Naive thymus-derived CD8-positive, alpha-beta T cell (primary cell): ENCODE data around the gene ERCC3. TPM values are rescaled to one million over a fixed set of nuclear protein-coding genes. Genes with fewer than 3 reads are reported as not detected.
"Not testable (repeated sequence)": the region's sequence is repeated elsewhere in the genome, so short reads cannot be mapped to it uniquely, and the experiment has no call there.

Source experiments
- ATAC-seq, 2 donors: fragments of 150-1000 bp; cut with Tn5 transposase in 1 of 2; sonication (Bioruptor Pico), chemical (Tn5 transposase) in 1 of 2; 1 replicate in 1 of 2; 2 replicates in 1 of 2; pipeline ENCODE4 v1.10.0; 2021; ENCODE audit warnings: mild to moderate bottlenecking in 2 of 2, moderate library complexity in 2 of 2
- POLR2A ChIA-PET: fragments of 350-600 bp; sonication (Branson Sonifier 250); formaldehyde crosslinking; loops from one replicate; lab custom pipeline; 2021; ENCODE audit warnings: antibody characterized with exemption; lab: Charles Lee
- DNase-seq, 10 donors: peaks; one replicate each; pipeline versions ENCODE4 v3.0.0 to v3.0.0-alpha.2; 2020 to 2022
- H3K27ac Mint-ChIP-seq, 10 donors: one replicate each; pipeline ENCODE4 v1.8.0; 2020 to 2022; ENCODE audit warnings: mild to moderate bottlenecking in 10 of 10, mixed read lengths in 10 of 10, moderate library complexity in 4 of 10, inconsistent platforms in 1 of 10
- H3K27me3 Mint-ChIP-seq, 5 donors: one replicate each; pipeline ENCODE4 v1.8.0; 2021 to 2022; ENCODE audit warnings: mixed read lengths in 5 of 5
- H3K36me3 Mint-ChIP-seq, 3 donors: one replicate each; pipeline ENCODE4 v1.8.0; 2020 to 2022; ENCODE audit warnings: mixed read lengths in 3 of 3, mild to moderate bottlenecking in 2 of 3, inconsistent platforms in 1 of 3
- H3K4me1 Mint-ChIP-seq, 4 donors: one replicate each; pipeline ENCODE4 v1.8.0; 2021 to 2022; ENCODE audit warnings: mixed read lengths in 4 of 4
- H3K4me3 Mint-ChIP-seq, 10 donors: one replicate each; pipeline ENCODE4 v1.8.0; 2020 to 2022; ENCODE audit warnings: mild to moderate bottlenecking in 10 of 10, mixed read lengths in 10 of 10, moderate library complexity in 6 of 10, inconsistent platforms in 1 of 10
- H3K9me3 Mint-ChIP-seq, 9 donors: one replicate each; pipeline ENCODE4 v1.8.0; 2020 to 2022; ENCODE audit warnings: mixed read lengths in 9 of 9, mild to moderate bottlenecking in 3 of 9, inconsistent platforms in 1 of 9, moderate library complexity in 1 of 9
- polyA plus RNA-seq, 3 donors: library from polyadenylated mRNA; unstranded; fragments of 300-500 nt; fragmentation: Illumina TruSeq; gene quantifications; one replicate each; pipeline ENCODE4 v1.2.3, GENCODE V29; 2021
- total RNA-seq, 8 experiments: library from RNA in 2 of 8; stranded (reverse) in 2 of 8; gene quantifications; one replicate each; pipeline ENCODE4 v1.2.3 and lab custom pipeline; 2021 to 2026

ERCC3 gene
- total and polyA plus RNA-seq, 5 experiments from 2014 or later = 17.0 to 65.8 (median 27.2) TPM

GRCh38 chr2:127235082-127235702 lies 58.8 kb downstream of the ERCC3 start:
- DNase-seq (no peak), ATAC-seq (no peak)
- Mint-ChIP-seq H3K36me3 (peaks cover 5 to 36% (median 26%) of the 10 kb centered on the region in 3 donors), H3K4me3 (no peak overlapping the region), H3K4me1 (no peaks in the 10 kb centered on the region), H3K27me3 (no peaks in the 10 kb centered on the region), H3K27ac (no peak overlapping the region), H3K9me3 (peaks cover 0 to 24% (median 13%) of the 10 kb centered on the region in 9 donors)
- POLR2A ChIA-PET = no interaction called here

- ATAC-seq = no peak
- Mint-ChIP-seq H3K36me3 (peaks cover 5 to 31% (median 16%) of the 10 kb centered on the region in 3 donors), H3K4me3 (no peak overlapping the region), H3K27me3 (peaks cover 1 to 10% (median 4%) of the 10 kb centered on the region in 5 donors), H3K27ac (no peak overlapping the region), H3K9me3 (peaks cover 0 to 20% (median 12%) of the 10 kb centered on the region in 9 donors), H3K4me1 (no peaks in the 10 kb centered on the region)
- POLR2A ChIA-PET = no interaction called here
- no peak for DNase-seq
These were observed 60.2 kb downstream of the ERCC3 start for GRCh38 chr2:127233710-127234109.

GRCh38 chr2:127231130-127231865 lies 62.6 kb downstream of the ERCC3 start:
- no peak for DNase-seq
- Mint-ChIP-seq H3K27ac (no peak overlapping the region), H3K27me3 (peaks cover 14 to 21% (median 16%) of the 10 kb centered on the region in 5 donors), H3K36me3 (peaks cover 2 to 20% (median 14%) of the 10 kb centered on the region in 3 donors), H3K4me1 (peaks cover 0 to 2% (median 0%) of the 10 kb centered on the region in 4 donors), H3K4me3 (no peak overlapping the region), H3K9me3 (peaks cover 0 to 22% (median 10%) of the 10 kb centered on the region in 9 donors)
- ATAC-seq = no peak
- POLR2A ChIA-PET = no interaction called here

- peaks cover 2 to 18% (median 14%) of the 10 kb centered on the region in 3 donors for H3K36me3 Mint-ChIP-seq
- peaks cover 0 to 32% (median 10%) of the 10 kb centered on the region in 9 donors for H3K9me3 Mint-ChIP-seq
- ATAC-seq (no peak), DNase-seq (no peak)
- no peak overlapping the region for H3K4me3 Mint-ChIP-seq
- POLR2A ChIA-PET = no interaction called here
- no peak overlapping the region for H3K27ac Mint-ChIP-seq
- peaks cover 0 to 4% (median 0%) of the 10 kb centered on the region in 4 donors for H3K4me1 Mint-ChIP-seq
- H3K27me3 Mint-ChIP-seq = peaks cover 17 to 35% (median 25%) of the 10 kb centered on the region in 5 donors
These were observed 64.4 kb downstream of the ERCC3 start for GRCh38 chr2:127229555-127229954.

GRCh38 chr2:127228102-127228501 lies 65.8 kb downstream of the ERCC3 start:
- no peak overlapping the region for H3K27ac Mint-ChIP-seq
- DNase-seq = no peak
- no peak for ATAC-seq
- peaks cover 23 to 46% (median 36%) of the 10 kb centered on the region in 5 donors for H3K27me3 Mint-ChIP-seq
- H3K36me3 Mint-ChIP-seq = peaks cover 2 to 18% (median 14%) of the 10 kb centered on the region in 3 donors
- peaks cover 0 to 32% (median 10%) of the 10 kb centered on the region in 9 donors for H3K9me3 Mint-ChIP-seq
- POLR2A ChIA-PET = no interaction called here
- peaks cover 0 to 4% (median 0%) of the 10 kb centered on the region in 4 donors for H3K4me1 Mint-ChIP-seq
- no peak overlapping the region for H3K4me3 Mint-ChIP-seq

GRCh38 chr2:127227264-127227660 lies 66.7 kb downstream of the ERCC3 start:
- H3K36me3 Mint-ChIP-seq = peaks cover 2 to 14% (median 13%) of the 10 kb centered on the region in 3 donors
- H3K27me3 Mint-ChIP-seq = peaks cover 23 to 51% (median 41%) of the 10 kb centered on the region in 5 donors
- ATAC-seq, H3K27ac Mint-ChIP-seq, POLR2A ChIA-PET, H3K4me3 Mint-ChIP-seq, DNase-seq, H3K4me1 Mint-ChIP-seq: not testable (repeated sequence)
- peaks cover 0 to 32% (median 10%) of the 10 kb centered on the region in 9 donors for H3K9me3 Mint-ChIP-seq

- peaks cover 0 to 4% (median 0%) of the 10 kb centered on the region in 4 donors for H3K4me1 Mint-ChIP-seq
- H3K27me3 Mint-ChIP-seq = peaks cover 23 to 51% (median 41%) of the 10 kb centered on the region in 5 donors
- no peak for DNase-seq
- POLR2A ChIA-PET = no interaction called here
- H3K9me3 Mint-ChIP-seq = peaks cover 0 to 32% (median 10%) of the 10 kb centered on the region in 9 donors
- ATAC-seq = no peak
- H3K27ac Mint-ChIP-seq = no peak overlapping the region
- H3K4me3 Mint-ChIP-seq = no peak overlapping the region
- H3K36me3 Mint-ChIP-seq = peaks cover 2 to 14% (median 8%) of the 10 kb centered on the region in 3 donors
These were observed 67.3 kb downstream of the ERCC3 start for GRCh38 chr2:127226520-127227263.

GRCh38 chr2:127226132-127226519 lies 67.8 kb downstream of the ERCC3 start:
- ATAC-seq (no peak), DNase-seq (no peak)
- Mint-ChIP-seq H3K9me3 (peaks cover 0 to 32% (median 10%) of the 10 kb centered on the region in 9 donors), H3K27me3 (peaks cover 23 to 51% (median 41%) of the 10 kb centered on the region in 5 donors), H3K27ac (no peak overlapping the region), H3K4me3 (no peak overlapping the region), H3K36me3 (peaks cover 0 to 14% (median 7%) of the 10 kb centered on the region in 3 donors), H3K4me1 (peaks cover 0 to 4% (median 0%) of the 10 kb centered on the region in 4 donors)
- POLR2A ChIA-PET = no interaction called here

GRCh38 chr2:127225186-127225960 lies 68.6 kb downstream of the ERCC3 start:
- Mint-ChIP-seq H3K27me3 (peaks cover 28 to 59% (median 48%) of the 10 kb centered on the region in 5 donors), H3K4me1 (peaks cover 6 to 9% (median 7%) of the 10 kb centered on the region in 4 donors), H3K36me3 (peaks cover 0 to 17% (median 7%) of the 10 kb centered on the region in 3 donors), H3K4me3 (no peak overlapping the region), H3K27ac (no peak overlapping the region), H3K9me3 (peaks cover 0 to 32% (median 10%) of the 10 kb centered on the region in 9 donors)
- POLR2A ChIA-PET = no interaction called here
- ATAC-seq = no peak
- DNase-seq = no peak

GRCh38 chr2:127224135-127224534 lies 69.8 kb downstream of the ERCC3 start:
- ATAC-seq, H3K27ac Mint-ChIP-seq, DNase-seq, H3K4me3 Mint-ChIP-seq, POLR2A ChIA-PET: not testable (repeated sequence)
- H3K27me3 Mint-ChIP-seq = peaks cover 29 to 57% (median 54%) of the 10 kb centered on the region in 5 donors
- peaks cover 0 to 32% (median 6%) of the 10 kb centered on the region in 9 donors for H3K9me3 Mint-ChIP-seq
- H3K4me1 Mint-ChIP-seq = peaks cover 9 to 12% (median 10%) of the 10 kb centered on the region in 4 donors
- H3K36me3 Mint-ChIP-seq = peaks cover 2 to 20% (median 3%) of the 10 kb centered on the region in 3 donors

- POLR2A ChIA-PET = no interaction called here
- Mint-ChIP-seq H3K9me3 (peaks cover 0 to 19% (median 4%) of the 10 kb centered on the region in 9 donors), H3K4me3 (peak overlapping the region; percentile 73 to 92 (median 84)), H3K27ac (no peak overlapping the region), H3K27me3 (peaks cover 33 to 78% (median 64%) of the 10 kb centered on the region in 5 donors), H3K4me1 (peaks cover 14 to 23% (median 20%) of the 10 kb centered on the region in 4 donors), H3K36me3 (peaks cover 4 to 19% (median 5%) of the 10 kb centered on the region in 3 donors)
- no peak for DNase-seq
- ATAC-seq = peak in 1 of 2 donors; percentile 13
These were observed 73.0 kb downstream of the ERCC3 start for GRCh38 chr2:127220768-127221527.
